Left renal cortex interstitium (tissue), 4 donors: ENCODE data around the gene CLEC20A. TPM values are rescaled to one million over a fixed set of nuclear protein-coding genes. Genes with fewer than 3 reads are reported as not detected.
"Not testable (repeated sequence)": the region's sequence is repeated elsewhere in the genome, so short reads cannot be mapped to it uniquely, and the experiment has no call there.

Experiments
- DNase-seq, 4 donors: peaks; one replicate each; pipeline ENCODE4 v3.0.0-alpha.2; 2013; ENCODE audit warnings: low read depth in 4 of 4, low spot score in 2 of 4, missing footprints in 1 of 4
- polyA plus RNA-seq, 4 donors: library from polyadenylated mRNA; unstranded; fragments of 120-200 nt; gene quantifications; one replicate each; pipeline ENCODE4 v1.2.1, GENCODE V29; 2013; ENCODE audit not compliant: insufficient read length in 4 of 4

The CLEC20A gene
- polyA plus RNA-seq, 4 donors, result 0.19 to 0.42 (median 0.31) TPM

GRCh38 chr1:178530037-178530402 lies 33.3 kb upstream of the CLEC20A start:
- DNase-seq, result no peak

GRCh38 chr1:178529364-178530036 lies 32.7 kb upstream of the CLEC20A start:
- DNase-seq, result no peak

GRCh38 chr1:178528953-178529335 lies 32.2 kb upstream of the CLEC20A start:
- DNase-seq, result no peak

GRCh38 chr1:178528228-178528952 lies 31.6 kb upstream of the CLEC20A start:
- no peak for DNase-seq

GRCh38 chr1:178527117-178527516 lies 30.4 kb upstream of the CLEC20A start:
- DNase-seq, result no peak

- DNase-seq, result no peak
Measured at GRCh38 chr1:178521241-178521640, 24.5 kb upstream of the CLEC20A start.

- no peak for DNase-seq
Measured at GRCh38 chr1:178520803-178521202, 24.0 kb upstream of the CLEC20A start.

GRCh38 chr1:178518894-178519293 lies 22.1 kb upstream of the CLEC20A start:
- no peak for DNase-seq

GRCh38 chr1:178516110-178516509 lies 19.3 kb upstream of the CLEC20A start:
- DNase-seq, result no peak

- DNase-seq, result no peak
Measured at GRCh38 chr1:178513278-178513983, 16.7 kb upstream of the CLEC20A start.

GRCh38 chr1:178512566-178513277 lies 16.0 kb upstream of the CLEC20A start, which contains the start of gene TEX35:
Gene TEX35, plus strand, starts transcription at chr1:178513109. Its CDS starts 80 bp downstream, at chr1:178513189.
- no peak for DNase-seq

GRCh38 chr1:178510155-178510554 lies 13.4 kb upstream of the CLEC20A start:
- DNase-seq, result no peak

- DNase-seq, result no peak
Measured at GRCh38 chr1:178509414-178510007, 12.7 kb upstream of the CLEC20A start.

- no peak for DNase-seq
Measured at GRCh38 chr1:178506669-178507068, 9.9 kb upstream of the CLEC20A start.

GRCh38 chr1:178506177-178506576 lies 9.4 kb upstream of the CLEC20A start:
- DNase-seq, result no peak

GRCh38 chr1:178504286-178504685 lies 7.5 kb upstream of the CLEC20A start:
- no peak for DNase-seq

- no peak for DNase-seq
Measured at GRCh38 chr1:178503849-178504248, 7.1 kb upstream of the CLEC20A start.

- DNase-seq, result not testable (repeated sequence)
Measured at GRCh38 chr1:178503316-178503715, 6.6 kb upstream of the CLEC20A start.

- no peak for DNase-seq
Measured at GRCh38 chr1:178502856-178503255, 6.1 kb upstream of the CLEC20A start.

- no peak for DNase-seq
Measured at GRCh38 chr1:178502330-178502714, 5.6 kb upstream of the CLEC20A start.
